Keratinocyte (primary cell): ENCODE measurements around the gene MOGAT1. TPM values are rescaled to one million over a fixed set of nuclear protein-coding genes. Genes with fewer than 3 reads are reported as not detected.

Experiments
- DNase-seq: peaks from one replicate; pipeline ENCODE4 v3.0.0-alpha.2; 2011; ENCODE audit warnings: low read depth, missing footprints, low spot score
- FAIRE-seq: peaks from 2 replicates; lab custom pipeline; 2011; peaks lifted over from hg19 to GRCh38; lab: Jason Lieb, UNC
- H2AFZ ChIP-seq: 2 replicates; pipeline ENCODE4 v1.6.0; 2012; ENCODE audit warnings: low read length, control low read depth, inconsistent platforms; ENCODE audit not compliant: control insufficient read depth
- H3K27ac ChIP-seq: 2 replicates; pipeline ENCODE4 v1.5.1; 2011; ENCODE audit warnings: low read length; ENCODE audit not compliant: control insufficient read depth, insufficient read depth
- H3K27me3 ChIP-seq: 3 replicates; pipeline ENCODE4 v1.6.0; 2011; ENCODE audit warnings: low read length; ENCODE audit not compliant: control insufficient read depth, insufficient read depth; ENCODE audit errors: extremely low read depth
- H3K36me3 ChIP-seq, 2 experiments: 2 replicates in 1 of 2; 3 replicates in 1 of 2; pipeline ENCODE4 v1.5.1; 2011; ENCODE audit warnings: low read length in 2 of 2, mild to moderate bottlenecking in 1 of 2; ENCODE audit not compliant: control insufficient read depth in 2 of 2, insufficient read depth in 2 of 2; ENCODE audit errors: extremely low read depth in 1 of 2
- H3K4me1 ChIP-seq: 3 replicates; pipeline ENCODE4 v1.5.1; 2011; ENCODE audit warnings: low read length; ENCODE audit not compliant: control insufficient read depth, insufficient read depth; ENCODE audit errors: extremely low read depth
- H3K4me2 ChIP-seq: 3 replicates; pipeline ENCODE4 v1.6.0; 2011; ENCODE audit warnings: low read depth, low read length; ENCODE audit not compliant: control insufficient read depth, insufficient read depth; ENCODE audit errors: extremely low read depth
- H3K4me3 ChIP-seq, 3 experiments: fragments of 200-600 bp in 1 of 3; sonication (generic) in 1 of 3; 2 replicates in 2 of 3; 3 replicates in 1 of 3; pipeline ENCODE4 v1.5.1; 2011 to 2016; ENCODE audit warnings: low read length in 3 of 3, mild to moderate bottlenecking in 3 of 3, control low read depth in 2 of 3, inconsistent platforms in 1 of 3, low read depth in 1 of 3, mixed read lengths in 1 of 3, mixed run types in 1 of 3, moderate library complexity in 1 of 3; ENCODE audit not compliant: control insufficient read depth in 2 of 3, insufficient read depth in 2 of 3; ENCODE audit errors: extremely low read depth in 1 of 3
- H3K79me2 ChIP-seq: 2 replicates; pipeline ENCODE4 v1.6.0; 2012; ENCODE audit warnings: low read length; ENCODE audit not compliant: control insufficient read depth, insufficient read depth
- H3K9ac ChIP-seq: 3 replicates; pipeline ENCODE4 v1.6.0; 2011; ENCODE audit warnings: low read length; ENCODE audit not compliant: control insufficient read depth, insufficient read depth; ENCODE audit errors: extremely low read depth
- H3K9me1 ChIP-seq: 3 replicates; pipeline ENCODE4 v1.6.0; 2011; ENCODE audit warnings: low read length; ENCODE audit not compliant: control insufficient read depth, insufficient read depth; ENCODE audit errors: extremely low read depth
- H3K9me3 ChIP-seq: 2 replicates; pipeline ENCODE4 v1.5.1; 2012; ENCODE audit warnings: low read depth, low read length; ENCODE audit not compliant: control insufficient read depth
- H4K20me1 ChIP-seq: 3 replicates; pipeline ENCODE4 v1.6.0; 2011; ENCODE audit warnings: low read length; ENCODE audit not compliant: control insufficient read depth, insufficient read depth; ENCODE audit errors: extremely low read depth
- EZH2 ChIP-seq: IDR thresholded peaks from one replicate; pipeline ENCODE4 v1.6.1; 2012; ENCODE audit warnings: inconsistent platforms, mild to moderate bottlenecking, low read length, moderate library complexity
- dilution Hi-C: fragments of 300-500 bp; cut with MboI; formaldehyde crosslinking; loops from one replicate; pipeline ENCODE4 v1.7.0; 2020; ENCODE audit warnings: low sequenced_read_pairs; ENCODE audit not compliant: extremely low pct_ligation_motif_present
- polyA plus RNA-seq, 5 experiments: library from polyadenylated mRNA; depleted of rRNA in 3 of 5; stranded (reverse) in 3 of 5; stranded (forward) in 1 of 5; unstranded in 1 of 5; fragments of >200 nt; gene quantifications; 1 replicate in 1 of 5; 2 replicates in 3 of 5; 3 replicates in 1 of 5; pipeline versions ENCODE4 v1.2.1 to v1.2.3, GENCODE V29; 2011 to 2012; ENCODE audit warnings: missing spikeins in 2 of 5, low read depth in 1 of 5, low replicate concordance in 1 of 5
- TF ChIP-seq, protein P1 (sequence below), 3 experiments: IDR thresholded peaks in 1 of 3; conservative IDR thresholded peaks in 1 of 3; optimal IDR thresholded peaks in 1 of 3; 2 replicates in 2 of 3; 3 replicates in 1 of 3; pipeline versions ENCODE3 to v1.5.1; 2011; ENCODE audit warnings: low read length in 3 of 3, mild to moderate bottlenecking in 3 of 3, moderate library complexity in 2 of 3, control low read depth in 1 of 3, inconsistent platforms in 1 of 3; ENCODE audit not compliant: insufficient read depth in 2 of 3; ENCODE audit errors: extremely low read depth in 1 of 3

Gene MOGAT1
- polyA plus RNA-seq, 1 donor (not counting 4 experiments of a cell fraction or from before 2014, with no cell fraction given), result not detected

DNA sequence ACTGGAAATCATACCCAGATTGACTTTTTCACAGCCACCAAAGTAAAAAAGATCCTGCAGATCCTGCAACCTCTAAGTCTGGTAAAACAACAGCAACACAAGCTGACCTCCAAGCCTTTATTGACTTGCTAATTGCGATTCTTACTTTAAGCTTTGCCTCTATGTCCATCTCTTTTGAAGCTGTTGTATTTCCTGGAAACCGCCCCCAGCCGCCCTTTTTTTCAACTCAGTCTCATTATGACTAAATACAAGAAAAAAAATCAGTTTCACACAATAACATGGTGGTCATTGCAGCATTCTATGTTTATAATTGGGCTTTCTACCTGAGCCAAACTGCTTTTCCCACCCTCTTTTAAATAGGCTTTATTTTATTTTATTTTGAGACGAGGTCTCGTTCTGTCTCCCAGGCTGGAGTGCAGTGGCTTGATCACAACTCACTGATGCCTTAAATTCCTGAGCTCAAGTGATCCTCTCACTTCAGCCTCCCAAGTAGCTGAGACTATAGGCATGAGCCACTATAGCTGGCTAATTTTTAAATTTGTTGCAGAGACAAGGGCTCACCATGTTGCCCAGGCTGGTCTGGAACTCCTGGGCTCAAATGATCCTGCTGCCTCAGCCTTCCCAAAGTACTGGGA, 76.2 kb downstream of the MOGAT1 start:
- H3K36me3 ChIP-seq, result no peaks in the 10 kb centered on the region

DNA sequence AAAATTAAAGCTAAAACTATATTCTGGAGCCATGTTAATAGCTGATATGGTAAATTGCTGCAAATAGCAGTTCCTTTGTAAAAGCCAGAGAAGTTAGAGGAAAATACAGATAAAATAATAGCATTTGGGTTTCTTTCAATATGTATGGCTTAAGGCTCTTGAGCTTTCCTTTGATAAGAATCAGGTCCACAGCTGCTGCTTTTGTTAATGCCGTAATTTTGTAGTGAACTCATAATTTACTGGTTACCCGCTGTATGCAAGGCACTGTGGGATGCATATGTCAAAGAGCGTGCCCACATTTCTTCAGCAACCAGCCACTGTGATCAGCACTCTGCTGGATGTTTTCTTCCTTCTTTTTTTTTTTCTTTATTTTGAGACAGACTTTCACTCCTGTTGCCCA, 79.1 kb downstream of the MOGAT1 start:
- H3K4me3 ChIP-seq, result no peak overlapping the region
- H3K9me3 ChIP-seq, result no peaks in the 10 kb centered on the region
- peaks cover 7% of the 10 kb centered on the region for H3K4me1 ChIP-seq
- no peaks in the 10 kb centered on the region for H3K9me1 ChIP-seq
- FAIRE-seq (no peak), DNase-seq (no peak)
- TF ChIP-seq EZH2, result no peak
- TF ChIP-seq, protein P1, sequence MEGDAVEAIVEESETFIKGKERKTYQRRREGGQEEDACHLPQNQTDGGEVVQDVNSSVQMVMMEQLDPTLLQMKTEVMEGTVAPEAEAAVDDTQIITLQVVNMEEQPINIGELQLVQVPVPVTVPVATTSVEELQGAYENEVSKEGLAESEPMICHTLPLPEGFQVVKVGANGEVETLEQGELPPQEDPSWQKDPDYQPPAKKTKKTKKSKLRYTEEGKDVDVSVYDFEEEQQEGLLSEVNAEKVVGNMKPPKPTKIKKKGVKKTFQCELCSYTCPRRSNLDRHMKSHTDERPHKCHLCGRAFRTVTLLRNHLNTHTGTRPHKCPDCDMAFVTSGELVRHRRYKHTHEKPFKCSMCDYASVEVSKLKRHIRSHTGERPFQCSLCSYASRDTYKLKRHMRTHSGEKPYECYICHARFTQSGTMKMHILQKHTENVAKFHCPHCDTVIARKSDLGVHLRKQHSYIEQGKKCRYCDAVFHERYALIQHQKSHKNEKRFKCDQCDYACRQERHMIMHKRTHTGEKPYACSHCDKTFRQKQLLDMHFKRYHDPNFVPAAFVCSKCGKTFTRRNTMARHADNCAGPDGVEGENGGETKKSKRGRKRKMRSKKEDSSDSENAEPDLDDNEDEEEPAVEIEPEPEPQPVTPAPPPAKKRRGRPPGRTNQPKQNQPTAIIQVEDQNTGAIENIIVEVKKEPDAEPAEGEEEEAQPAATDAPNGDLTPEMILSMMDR (optimal IDR thresholded peaks at IDR 0.05 in 1 of 3, IDR thresholded peaks at IDR 0.05 in 1 of 3, conservative IDR thresholded peaks at IDR 0.05 in 1 of 3; ENCODE audit: extremely low read depth in 1 of 3, insufficient read depth in 2 of 3, low read length in 3 of 3), result no peak
- no peaks in the 10 kb centered on the region for H3K36me3 ChIP-seq
- H3K27ac ChIP-seq, result no peak overlapping the region
- no peak overlapping the region for H2AFZ ChIP-seq
- no peaks in the 10 kb centered on the region for H3K27me3 ChIP-seq
- H3K4me2 ChIP-seq, result no peak overlapping the region
- H4K20me1 ChIP-seq, result no peaks in the 10 kb centered on the region
- no peak overlapping the region for H3K9ac ChIP-seq
- dilution Hi-C loops, result no loop called here
- H3K79me2 ChIP-seq, result no peaks in the 10 kb centered on the region

More for the DNA sequence above, 76.2 kb downstream of the MOGAT1 start:
- TF ChIP-seq, protein P1 (optimal IDR thresholded peaks at IDR 0.05 in 1 of 3, IDR thresholded peaks at IDR 0.05 in 1 of 3, conservative IDR thresholded peaks at IDR 0.05 in 1 of 3; ENCODE audit: extremely low read depth in 1 of 3, insufficient read depth in 2 of 3, low read length in 3 of 3), result no peak
- TF ChIP-seq EZH2, result no peak
- Histone ChIP-seq H3K27me3 (no peaks in the 10 kb centered on the region), H3K4me1 (no peaks in the 10 kb centered on the region), H3K9me1 (no peaks in the 10 kb centered on the region), H3K9me3 (no peaks in the 10 kb centered on the region), H3K79me2 (no peaks in the 10 kb centered on the region), H3K9ac (no peak overlapping the region), H2AFZ (no peak overlapping the region), H3K4me3 (no peak overlapping the region), H3K27ac (no peak overlapping the region), H4K20me1 (no peaks in the 10 kb centered on the region), H3K4me2 (no peak overlapping the region)
- dilution Hi-C loops, result no loop called here
- no peak for DNase-seq
- no peak for FAIRE-seq
